Stimulated activated CD4-positive, alpha-beta T cell treated with anti-CD3 and anti-CD28 coated beads, Interleukin-12 subunit alpha, Interleukin-12 subunit beta, amount 100 ng/mL, for 48 hours (primary cell): ENCODE data around the gene NID1.

Experiments
- DNase-seq, 3 donors: peaks; one replicate each; pipeline ENCODE4 v3.0.0-alpha.2; 2020; ENCODE audit warnings: low read depth in 2 of 3, low spot score in 1 of 3

The NID1 gene

GRCh38 chr1:236066828-236067386 is 2.0 kb upstream of the NID1 start:
- peak; percentile 35 to 41 (median 38) for DNase-seq

GRCh38 chr1:236066054-236066453 is 1.2 kb upstream of the NID1 start:
- DNase-seq = no peak

- no peak for DNase-seq
These were observed 667 bp upstream of the NID1 start for GRCh38 chr1:236065509-236066005.

- no peak for DNase-seq
These were observed 794 bp downstream of the NID1 start for GRCh38 chr1:236063919-236064673.

GRCh38 chr1:236063551-236063918 is 1.4 kb downstream of the NID1 start:
- no peak for DNase-seq

GRCh38 chr1:236060286-236060685 is 4.6 kb downstream of the NID1 start:
- no peak for DNase-seq

GRCh38 chr1:236059011-236059410 is 5.9 kb downstream of the NID1 start:
- no peak for DNase-seq

GRCh38 chr1:236058141-236058934 is 6.6 kb downstream of the NID1 start:
- DNase-seq = no peak

- no peak for DNase-seq
These were observed 7.3 kb downstream of the NID1 start for GRCh38 chr1:236057546-236057945.

- no peak for DNase-seq
These were observed 12.5 kb downstream of the NID1 start for GRCh38 chr1:236052232-236052993.

- DNase-seq = no peak
These were observed 13.6 kb downstream of the NID1 start for GRCh38 chr1:236051242-236051791.

- no peak for DNase-seq
These were observed 19.1 kb downstream of the NID1 start for GRCh38 chr1:236045771-236046170.

GRCh38 chr1:236044341-236044740 is 20.5 kb downstream of the NID1 start:
- DNase-seq = no peak

- DNase-seq = no peak
These were observed 23.0 kb downstream of the NID1 start for GRCh38 chr1:236041631-236042618.

GRCh38 chr1:236039740-236040685 is 24.9 kb downstream of the NID1 start:
- DNase-seq = no peak

GRCh38 chr1:236038034-236038433 is 26.9 kb downstream of the NID1 start:
- DNase-seq = no peak

GRCh38 chr1:236035681-236036101 is 29.2 kb downstream of the NID1 start:
- DNase-seq = no peak

GRCh38 chr1:236033336-236033735 is 31.6 kb downstream of the NID1 start:
- DNase-seq = no peak

- DNase-seq = no peak
These were observed 34.4 kb downstream of the NID1 start for GRCh38 chr1:236030534-236030933.
